ENCODE measurements around the gene NCAPG2. TPM values are rescaled to one million over a fixed set of nuclear protein-coding genes. Genes with fewer than 3 reads are reported as not detected.

Gene NCAPG2
- total RNA-seq, 1 experiment from 2014 or later = 99.4 TPM

- TF ChIP-seq CTCF (conservative IDR thresholded peaks at IDR 0.05) = no peak
- Histone ChIP-seq H4K20me1 (ENCODE audit: control insufficient read depth, insufficient read depth, insufficient read length) (no peaks in the 10 kb centered on the region), H3K27ac (ENCODE audit: insufficient read length, low read depth, low read length) (no peak overlapping the region), H3K23me2 (ENCODE audit: insufficient read length, low read depth, low read length, poor library complexity, severe bottlenecking) (no peaks in the 10 kb centered on the region), H2AK5ac (ENCODE audit: insufficient read length, low read length) (no peak overlapping the region), H3K79me1 (ENCODE audit: insufficient read depth, low read depth, low read length, poor library complexity, severe bottlenecking) (no peaks in the 10 kb centered on the region), H3K4ac (ENCODE audit: low read depth, low read length) (no peak overlapping the region), H3K9ac (ENCODE audit: extremely low read depth, insufficient read length, low read length) (no peak overlapping the region), H3K56ac (ENCODE audit: insufficient read length, low read depth, low read length) (no peak overlapping the region), H2BK15ac (ENCODE audit: low read depth, low read length) (no peak overlapping the region), H3K79me2 (ENCODE audit: insufficient read depth, low read length) (no peaks in the 10 kb centered on the region), H3K27me3 (ENCODE audit: insufficient read depth, low read length) (no peaks in the 10 kb centered on the region), H3K23ac (ENCODE audit: insufficient read length, low read depth, low read length) (no peak overlapping the region), H2BK12ac (ENCODE audit: insufficient read length, low read depth, low read length) (no peak overlapping the region), H3K4me1 (ENCODE audit: insufficient read depth, low read length) (no peaks in the 10 kb centered on the region), H4K5ac (ENCODE audit: insufficient read length, low read depth, low read length) (no peak overlapping the region), H3K9me3 (ENCODE audit: control insufficient read depth, low read depth, low read length) (no peaks in the 10 kb centered on the region), H3K14ac (ENCODE audit: insufficient read depth, low read length) (no peak overlapping the region), H3T11ph (ENCODE audit: low read length) (no peak overlapping the region), H4K8ac (replicated peaks; ENCODE audit: insufficient read length, low read depth, low read length) (no peak overlapping the region), H3K4me2 (ENCODE audit: insufficient read depth, insufficient read length, low read length) (no peak overlapping the region), H2AFZ (ENCODE audit: low read length) (no peak overlapping the region), H4K91ac (ENCODE audit: insufficient read length, low read depth, low read length) (no peak overlapping the region), H2BK120ac (ENCODE audit: low read depth, low read length, poor library complexity, severe bottlenecking) (no peak overlapping the region), H3K18ac (ENCODE audit: insufficient read length, low read depth, low read length) (no peak overlapping the region), H2BK5ac (ENCODE audit: insufficient read length, low read length) (no peak overlapping the region), H2BK20ac (ENCODE audit: low read depth, low read length, poor library complexity, severe bottlenecking) (no peak overlapping the region)
- no peaks in the 10 kb centered on the region for H3K9me3 Mint-ChIP-seq
- no peak overlapping the region for H3K4me3 Mint-ChIP-seq
- H3K36me3 Mint-ChIP-seq (ENCODE audit: insufficient read depth in 1 of 3, low read depth in 3 of 3) = peaks cover 4 to 37% (median 26%) of the 10 kb centered on the region in 3 experiments; a peak in 6 of 7 replicates
- WGBS (ENCODE audit: extremely low coverage, insufficient read length, low lambda C conversion rate) = no CpG with 5 or more reads among the region's 9 CpGs
- no peaks in the 10 kb centered on the region for H3K4me1 Mint-ChIP-seq
- no peak for DNase-seq
- no peaks in the 10 kb centered on the region for H3K27me3 Mint-ChIP-seq (ENCODE audit: low read depth)
- H3K27ac Mint-ChIP-seq = no peak overlapping the region; a peak in 1 of 7 replicates
Measured at GRCh38 chr7:158749396-158749795, 44.8 kb upstream of the NCAPG2 start.
